DMS153 (cell line): ENCODE data around the gene DRAM1.

Source experiments
- DNase-seq: peaks from one replicate; lab custom pipeline; 2025; lab: John Stamatoyannopoulos, UW

Gene DRAM1

GRCh38 chr12:101941306-101942249, 64.2 kb downstream of the DRAM1 start:
- DNase-seq = no peak

- DNase-seq = no peak
Observed at GRCh38 chr12:101942250-101942605, 64.8 kb downstream of the DRAM1 start.

- peak; percentile 34 for DNase-seq
Observed at GRCh38 chr12:101945369-101946232, 68.2 kb downstream of the DRAM1 start.

DNA sequence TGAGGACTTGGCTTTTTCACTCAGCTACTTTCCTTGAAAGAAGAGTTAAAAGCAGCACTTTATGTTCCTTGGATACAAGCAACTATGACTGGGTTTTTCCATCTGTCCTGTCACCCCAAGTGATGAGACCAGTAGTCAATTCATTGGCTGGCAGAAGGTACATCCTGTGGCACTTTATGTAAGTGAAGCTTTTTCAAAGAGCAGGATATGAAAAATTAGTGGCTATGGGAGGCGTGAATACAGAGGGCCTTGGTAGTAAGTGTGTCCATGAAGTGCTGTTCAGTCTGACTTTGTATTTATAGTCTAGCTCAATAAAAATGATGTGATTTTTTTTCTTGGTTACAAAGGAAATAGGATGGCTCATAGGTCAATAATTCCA, 68.8 kb downstream of the DRAM1 start:
- no peak for DNase-seq

- DNase-seq = no peak
Observed at GRCh38 chr12:101947316-101947715, 69.9 kb downstream of the DRAM1 start.

DNA sequence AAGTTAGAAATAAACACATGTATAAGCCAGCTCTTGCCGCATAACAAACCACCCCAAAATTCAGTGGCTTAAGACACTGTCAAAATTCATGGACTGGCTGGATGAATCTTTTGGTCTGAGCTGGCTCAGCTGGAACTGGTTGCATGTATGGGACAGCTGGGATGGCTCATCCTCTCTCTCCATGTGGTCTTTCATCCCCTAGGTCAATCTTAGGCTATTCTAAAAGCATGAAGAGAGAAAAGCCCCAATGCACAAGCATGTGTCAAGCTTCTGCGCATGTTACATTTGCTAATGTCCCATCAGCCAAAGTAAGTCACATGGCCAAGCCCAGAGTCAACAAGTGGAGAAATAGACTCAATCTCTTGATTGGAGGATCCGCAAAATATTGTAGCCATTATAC, 71.0 kb downstream of the DRAM1 start:
- DNase-seq = no peak

GRCh38 chr12:101951002-101951670, 73.8 kb downstream of the DRAM1 start:
- no peak for DNase-seq

DNA sequence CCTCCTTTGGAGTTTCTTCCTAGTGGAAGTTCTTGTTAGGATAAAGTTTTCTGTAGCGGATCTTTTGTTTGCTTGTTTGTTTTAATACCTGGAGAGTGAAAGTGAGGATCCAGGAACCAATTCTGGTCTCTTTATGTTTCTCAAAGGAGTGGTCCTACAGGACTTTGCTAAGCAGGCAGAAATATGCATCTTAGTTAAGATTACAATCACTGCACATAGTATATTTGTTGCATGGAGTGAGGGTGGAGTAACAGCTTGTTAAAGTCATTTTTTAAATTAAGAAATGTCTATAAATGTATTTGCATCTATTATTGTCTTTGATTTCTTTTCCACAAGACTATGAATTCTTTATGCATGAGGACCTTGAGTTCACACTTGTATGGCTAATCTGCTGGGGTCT, 76.7 kb downstream of the DRAM1 start:
- DNase-seq = no peak

DNA sequence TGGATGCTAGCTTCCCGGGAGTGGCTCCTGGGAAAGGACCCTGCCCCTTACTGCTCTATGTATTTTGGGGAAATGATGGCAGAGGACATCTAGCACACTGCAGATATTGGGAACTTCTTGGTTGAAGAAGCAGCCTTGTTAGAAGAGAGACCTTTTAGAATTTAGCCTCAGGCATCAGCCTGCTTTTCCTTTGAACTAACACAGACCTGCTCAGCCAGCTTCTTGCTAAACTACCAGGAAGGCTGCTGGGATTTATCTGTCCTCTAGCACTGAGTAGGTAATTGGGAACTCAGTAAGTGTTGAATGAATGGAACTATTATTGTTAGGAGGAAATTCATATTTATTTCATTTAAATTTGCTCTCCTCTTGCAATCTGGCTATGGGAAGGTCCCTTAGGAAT, 77.3 kb downstream of the DRAM1 start:
- DNase-seq = no peak

DNA sequence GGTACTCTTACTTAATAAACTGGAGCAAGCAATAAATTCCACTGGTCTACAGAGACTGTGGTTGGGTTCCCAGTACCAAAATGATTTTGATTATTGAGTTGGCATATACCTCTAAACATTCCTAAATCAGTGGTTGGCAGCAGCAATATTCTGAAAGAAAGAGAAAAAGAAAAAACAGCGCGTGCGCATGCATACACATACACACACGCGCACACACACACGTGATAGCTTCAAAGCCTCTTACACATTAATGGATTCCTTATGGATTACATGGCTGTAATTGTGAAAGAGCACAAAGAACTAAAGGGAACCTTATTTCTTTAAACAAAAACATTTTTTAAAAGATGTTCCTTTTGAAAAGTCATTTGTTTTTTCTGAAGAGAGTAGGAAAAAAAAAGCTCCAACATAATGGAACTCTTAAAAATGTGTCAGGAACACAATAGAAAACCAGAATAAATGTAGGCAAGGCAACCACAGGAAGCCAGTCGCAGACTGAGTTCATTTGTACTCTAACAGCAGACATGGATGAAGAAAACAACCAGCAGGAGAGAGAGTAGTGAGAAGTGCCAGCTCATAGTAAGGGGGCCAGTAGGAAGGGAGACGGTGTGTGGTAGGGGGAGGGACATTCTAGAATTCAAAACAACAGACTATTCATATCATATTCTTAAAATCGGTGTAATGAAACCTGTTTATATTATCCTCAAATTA, 80.0 kb downstream of the DRAM1 start:
- DNase-seq = no peak

DNA sequence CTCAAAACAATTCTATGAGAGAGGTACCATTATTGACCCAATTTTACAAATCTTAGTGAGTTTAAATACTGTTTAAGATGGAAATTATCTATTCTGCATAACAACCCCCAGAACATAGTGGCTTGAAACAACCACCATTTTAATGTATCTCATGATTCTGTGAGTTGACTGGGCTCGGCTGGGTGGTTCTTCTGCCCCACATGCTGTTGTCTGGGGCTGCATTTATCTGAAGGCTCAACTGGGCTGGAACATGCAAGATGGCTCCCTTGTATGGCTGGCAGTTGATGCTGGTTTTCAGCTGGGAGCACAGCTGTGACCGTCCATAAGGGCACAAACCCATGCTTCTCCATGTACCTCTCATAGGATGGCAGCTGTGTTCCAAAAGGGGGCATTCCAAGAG, 82.2 kb downstream of the DRAM1 start:
- no peak for DNase-seq

DNA sequence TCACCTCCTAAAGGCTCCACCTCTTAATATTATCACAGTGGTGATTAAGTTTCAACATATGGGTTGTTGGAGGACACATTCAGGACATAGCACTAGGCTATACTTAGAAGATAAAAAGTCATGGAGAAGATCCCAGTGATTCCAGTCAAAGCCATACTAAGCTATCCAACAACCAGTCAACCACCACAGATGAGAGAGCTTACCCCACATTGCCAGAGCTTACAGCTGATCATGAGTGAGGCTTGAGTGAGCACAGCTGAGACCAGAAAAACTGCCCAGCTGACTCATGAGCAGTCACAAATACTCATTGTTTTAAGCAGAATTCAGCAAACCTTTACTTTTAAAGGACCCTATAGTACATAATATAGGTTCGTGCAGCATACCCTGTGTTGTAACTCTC, 85.1 kb downstream of the DRAM1 start:
- DNase-seq = no peak

DNA sequence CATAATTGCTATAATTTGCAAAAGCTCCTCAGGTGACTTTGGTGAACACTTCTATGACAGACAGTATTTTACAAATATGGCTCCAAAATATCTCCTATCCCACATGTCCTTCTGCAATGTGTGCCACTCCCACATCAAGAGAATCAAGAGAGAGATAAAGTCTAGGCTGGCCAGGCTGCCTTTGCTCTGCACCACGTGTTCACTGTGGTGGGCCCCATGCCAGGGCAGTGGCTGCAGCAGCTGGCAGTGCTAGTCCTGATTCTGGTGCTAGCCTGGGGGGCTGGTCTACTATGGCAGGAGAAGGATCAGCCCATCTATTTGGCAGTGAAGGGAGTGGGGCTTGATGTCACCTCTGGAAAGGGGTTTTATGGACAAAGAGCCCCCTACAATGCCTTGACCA, 86.3 kb downstream of the DRAM1 start:
- no peak for DNase-seq

DNA sequence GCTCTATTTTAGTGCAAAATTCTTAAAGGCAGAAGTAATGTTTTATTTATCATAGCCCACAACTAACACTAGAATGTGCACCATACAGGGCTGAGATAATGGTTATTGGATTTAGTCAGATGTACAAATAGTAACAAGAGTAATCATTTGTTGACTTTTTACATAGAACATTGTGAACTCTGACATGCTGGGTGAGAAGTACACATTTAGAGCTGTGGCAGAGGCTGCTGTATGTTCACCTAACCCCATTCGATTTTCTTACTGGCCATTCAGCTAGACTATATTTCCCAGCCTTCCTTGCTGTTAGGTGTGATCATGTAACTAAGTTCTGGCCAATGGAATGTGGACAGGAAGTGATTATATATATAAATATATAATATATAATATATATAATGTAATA, 89.1 kb downstream of the DRAM1 start:
- DNase-seq = no peak

DNA sequence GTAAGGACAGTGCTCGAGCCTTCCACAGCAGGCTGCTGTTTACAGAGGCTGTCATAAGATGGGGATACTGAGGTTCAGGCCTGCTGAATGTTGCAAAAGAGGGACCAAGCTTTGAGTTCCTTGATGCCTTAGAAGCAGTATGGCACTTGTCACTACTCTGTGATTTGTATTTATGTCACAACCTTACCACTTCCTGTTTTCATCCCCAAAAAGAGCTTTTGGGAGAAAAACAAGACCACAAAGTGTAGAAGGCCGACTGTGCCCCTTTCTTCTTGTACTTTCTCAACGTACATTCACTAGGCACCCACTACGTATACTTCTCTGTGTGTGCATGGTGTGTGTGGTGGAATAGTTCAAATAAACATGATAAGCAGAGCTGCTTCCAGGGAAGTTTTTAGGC, 90.1 kb downstream of the DRAM1 start:
- DNase-seq = no peak

DNA sequence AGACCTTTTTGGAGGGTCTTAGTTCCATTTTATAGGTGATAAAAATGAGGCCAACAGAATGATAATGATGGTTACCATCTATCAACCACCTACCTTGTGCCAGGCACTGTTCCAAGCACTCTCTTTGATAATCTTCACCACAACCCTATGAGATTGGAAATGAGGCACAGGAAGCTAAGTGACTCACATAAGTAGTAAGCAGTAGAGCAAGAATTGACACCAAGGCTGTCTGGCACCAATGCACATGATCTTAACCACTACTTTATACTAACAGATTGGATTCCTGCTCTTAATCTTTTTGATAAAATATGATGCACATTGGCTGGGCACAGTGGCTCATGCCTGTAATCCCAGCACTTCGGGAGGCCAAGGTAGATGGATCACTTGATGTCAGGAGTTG, 91.4 kb downstream of the DRAM1 start:
- no peak for DNase-seq
